Suprapubic skin (tissue), 4 donors: ENCODE measurements around the gene NAALADL2. TPM values are rescaled to one million over a fixed set of nuclear protein-coding genes. Genes with fewer than 3 reads are reported as not detected.
"Not testable (repeated sequence)": the region's sequence is repeated elsewhere in the genome, so short reads cannot be mapped to it uniquely, and the experiment has no call there.

Experiments
- DNase-seq, 2 donors: peaks; one replicate each; pipeline ENCODE4 v3.0.0-alpha.2; 2019; ENCODE audit warnings: low spot score in 2 of 2
- H3K27ac ChIP-seq: fragments of 200-600 bp; sonication (generic); one replicate; pipeline ENCODE4 v1.5.1; 2019
- H3K27me3 ChIP-seq: fragments of 200-600 bp; sonication (generic); one replicate; pipeline ENCODE4 v1.5.1; 2019
- H3K36me3 ChIP-seq: fragments of 200-600 bp; sonication (generic); one replicate; pipeline ENCODE4 v1.5.1; 2019
- H3K4me1 ChIP-seq: fragments of 200-600 bp; sonication (generic); one replicate; pipeline ENCODE4 v1.5.1; 2019
- H3K4me3 ChIP-seq: fragments of 200-600 bp; sonication (generic); one replicate; pipeline ENCODE4 v1.5.1; 2019; ENCODE audit warnings: mild to moderate bottlenecking
- H3K9me3 ChIP-seq: fragments of 200-600 bp; sonication (generic); one replicate; pipeline ENCODE4 v1.5.1; 2019
- CTCF ChIP-seq, 2 donors: fragments of 200-600 bp in 1 of 2; fragments of 450-650 bp in 1 of 2; sonication (generic) in 1 of 2; IDR thresholded peaks; one replicate each; pipeline ENCODE4 v1.5.1; 2016 to 2019; ENCODE audit warnings: antibody characterized with exemption in 2 of 2, mild to moderate bottlenecking in 1 of 2, moderate library complexity in 1 of 2
- EP300 ChIP-seq: sonication (generic); formaldehyde crosslinking; IDR thresholded peaks from one replicate; pipeline ENCODE4 v1.6.1; 2017; ENCODE audit warnings: antibody characterized with exemption
- POLR2A ChIP-seq, 2 donors: fragments of 450-650 bp; IDR thresholded peaks; one replicate each; pipeline ENCODE4 v1.6.1; 2017; ENCODE audit warnings: antibody characterized with exemption in 2 of 2, mild to moderate bottlenecking in 2 of 2, moderate library complexity in 2 of 2
- POLR2AphosphoS5 ChIP-seq, 3 donors: sonication (generic); formaldehyde crosslinking; IDR thresholded peaks; one replicate each; pipeline ENCODE4 v1.6.1; 2017; ENCODE audit warnings: antibody characterized with exemption in 3 of 3
- WGBS: methylation state at CpG from one replicate; pipeline ENCODE4 v1.1.5; 2018; 5-methylcytosine and 5-hydroxymethylcytosine counted together
- total RNA-seq, 4 donors: library from RNA; depleted of rRNA; stranded (reverse); fragments of >200 nt; gene quantifications; one replicate each; pipeline ENCODE4 v1.1.0, GENCODE V29; 2016

NAALADL2 gene
- total RNA-seq, 4 donors from 2014 or later, result 4.0 to 10.5 (median 8.5) TPM

DNA sequence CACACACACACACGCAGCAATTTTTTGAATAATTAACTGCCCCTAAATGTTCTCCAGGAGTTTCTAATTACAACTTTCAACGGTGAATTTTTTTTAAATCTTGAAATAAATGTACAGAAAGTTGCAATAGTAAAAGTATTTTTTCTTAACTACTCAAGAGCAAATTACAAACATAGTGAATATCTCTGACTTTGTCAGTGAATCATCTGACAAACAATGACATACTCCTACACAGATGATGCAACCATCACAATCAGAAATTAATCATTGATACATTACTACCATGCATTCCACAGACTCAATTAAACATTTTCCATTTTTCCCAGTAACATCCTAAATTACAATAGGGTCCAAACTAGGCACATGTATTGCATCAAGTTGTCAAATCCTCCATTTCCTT is 597.3 kb downstream of the NAALADL2 start:
- DNase-seq, result no peak
- Histone ChIP-seq H3K27me3 (no peaks in the 10 kb centered on the region), H3K9me3 (no peaks in the 10 kb centered on the region), H3K36me3 (no peaks in the 10 kb centered on the region), H3K4me1 (no peaks in the 10 kb centered on the region), H3K4me3 (no peak overlapping the region), H3K27ac (no peak overlapping the region)
- no peak for TF ChIP-seq POLR2AphosphoS5 (IDR thresholded peaks at IDR 0.05)
- 70% methylated on average over 2 of the region's 2 CpGs for WGBS

- no peaks in the 10 kb centered on the region for H3K4me1 ChIP-seq
- WGBS, result 88% methylated on average over 2 of the region's 2 CpGs
- no peak for DNase-seq
- H3K27me3 ChIP-seq, result no peaks in the 10 kb centered on the region
- no peak for TF ChIP-seq EP300
- no peak for TF ChIP-seq POLR2A (IDR thresholded peaks at IDR 0.05)
- no peak for TF ChIP-seq CTCF (IDR thresholded peaks at IDR 0.05)
- TF ChIP-seq POLR2AphosphoS5 (IDR thresholded peaks at IDR 0.05), result no peak
- H3K9me3 ChIP-seq, result no peaks in the 10 kb centered on the region
- no peaks in the 10 kb centered on the region for H3K36me3 ChIP-seq
- H3K27ac ChIP-seq, result no peak overlapping the region
- no peak overlapping the region for H3K4me3 ChIP-seq
Measured at GRCh38 chr3:175457301-175457700, 598.2 kb downstream of the NAALADL2 start.

- not testable (repeated sequence) for H3K36me3 ChIP-seq, H3K27ac ChIP-seq, H3K4me1 ChIP-seq, DNase-seq, H3K27me3 ChIP-seq, H3K9me3 ChIP-seq, H3K4me3 ChIP-seq
- WGBS, result 98% methylated on average over 4 of the region's 4 CpGs
Measured at GRCh38 chr3:175460849-175461399, 601.8 kb downstream of the NAALADL2 start.

GRCh38 chr3:175464362-175464761 is 605.2 kb downstream of the NAALADL2 start:
- H3K4me3 ChIP-seq, result no peak overlapping the region
- 85% methylated on average over 3 of the region's 3 CpGs for WGBS
- no peaks in the 10 kb centered on the region for H3K36me3 ChIP-seq
- DNase-seq, result no peak
- H3K4me1 ChIP-seq, result no peaks in the 10 kb centered on the region
- H3K27me3 ChIP-seq, result no peaks in the 10 kb centered on the region
- H3K27ac ChIP-seq, result no peak overlapping the region
- no peak for TF ChIP-seq EP300
- no peak for TF ChIP-seq POLR2AphosphoS5 (IDR thresholded peaks at IDR 0.05)
- TF ChIP-seq CTCF (IDR thresholded peaks at IDR 0.05), result no peak
- no peak for TF ChIP-seq POLR2A (IDR thresholded peaks at IDR 0.05)
- H3K9me3 ChIP-seq, result no peaks in the 10 kb centered on the region

DNA sequence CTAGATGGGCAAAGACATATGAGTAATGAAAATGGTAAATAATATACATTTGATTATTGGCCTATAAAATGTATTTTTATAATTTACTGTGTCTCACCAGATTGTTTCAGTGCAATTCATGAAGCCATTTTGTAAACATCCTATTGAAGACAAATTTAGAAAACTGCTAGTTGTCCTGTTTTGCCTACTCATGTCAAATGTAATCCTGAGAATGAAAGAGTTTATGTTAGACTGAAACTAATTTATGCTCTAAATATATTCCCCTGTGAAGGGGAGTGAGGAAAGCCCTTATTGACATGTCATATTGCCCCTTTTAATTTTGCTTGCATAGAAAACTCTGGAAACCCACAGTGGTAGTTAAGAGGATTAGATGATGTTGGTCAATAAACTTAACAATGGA is 610.0 kb downstream of the NAALADL2 start:
- no peak for TF ChIP-seq POLR2A (IDR thresholded peaks at IDR 0.05)
- no peak for TF ChIP-seq CTCF (IDR thresholded peaks at IDR 0.05)
- TF ChIP-seq EP300, result no peak
- no peak for TF ChIP-seq POLR2AphosphoS5 (IDR thresholded peaks at IDR 0.05)
- no peak for DNase-seq
- Histone ChIP-seq H3K27me3 (no peaks in the 10 kb centered on the region), H3K9me3 (no peaks in the 10 kb centered on the region), H3K36me3 (no peaks in the 10 kb centered on the region), H3K4me1 (no peaks in the 10 kb centered on the region), H3K4me3 (no peak overlapping the region), H3K27ac (no peak overlapping the region)

GRCh38 chr3:175475765-175476164 is 616.6 kb downstream of the NAALADL2 start:
- H3K9me3 ChIP-seq, result no peaks in the 10 kb centered on the region
- H3K36me3 ChIP-seq, result no peaks in the 10 kb centered on the region
- DNase-seq, result no peak
- no peaks in the 10 kb centered on the region for H3K27me3 ChIP-seq
- no peaks in the 10 kb centered on the region for H3K4me1 ChIP-seq
- H3K27ac ChIP-seq, result no peak overlapping the region
- WGBS, result 76% methylated on average over 4 of the region's 4 CpGs
- TF ChIP-seq POLR2A (IDR thresholded peaks at IDR 0.05) (no peak), EP300 (no peak), POLR2AphosphoS5 (IDR thresholded peaks at IDR 0.05) (no peak), CTCF (IDR thresholded peaks at IDR 0.05) (no peak)
- H3K4me3 ChIP-seq, result no peak overlapping the region
